Measurements from ENCODE around the gene POC1A. TPM values are rescaled to one million over a fixed set of nuclear protein-coding genes. Genes with fewer than 3 reads are reported as not detected.

The POC1A gene
- total and polyA plus RNA-seq, 2 donors (not counting 3 experiments of a cell fraction or from before 2014, with no cell fraction given): 14.8 to 19.4 TPM

- Histone ChIP-seq H3K4me2 (ENCODE audit: insufficient read depth, low read length) (no peak overlapping the region), H3K79me2 (ENCODE audit: control insufficient read depth, insufficient read depth, low read length) (no peaks in the 10 kb centered on the region), H3K9me1 (replicated peaks; ENCODE audit: control insufficient read depth, extremely low read depth, insufficient read depth, low read length) (no peaks in the 10 kb centered on the region), H3K9ac (replicated peaks; ENCODE audit: extremely low read depth, insufficient read depth, low read length) (no peak overlapping the region), H3K4me3 (replicated peaks in 1 of 3; ENCODE audit: insufficient read depth in 1 of 3, low read depth in 1 of 3, low read length in 3 of 3) (no peak overlapping the region), H3K27me3 (ENCODE audit: control insufficient read depth in 2 of 2, insufficient read depth in 2 of 2, low read length in 2 of 2) (no peaks in the 10 kb centered on the region), H3K4me1 (ENCODE audit: control insufficient read depth, extremely low read depth, insufficient read depth, low read length) (peaks cover 11% of the 10 kb centered on the region), H3K9me3 (replicated peaks; ENCODE audit: control insufficient read depth, insufficient read depth, low read length) (no peaks in the 10 kb centered on the region), H3K36me3 (ENCODE audit: control insufficient read depth in 2 of 2, extremely low read depth in 1 of 2, insufficient read depth in 2 of 2, low read length in 2 of 2) (peaks cover 0 to 2% of the 10 kb centered on the region in 2 experiments), H4K20me1 (replicated peaks; ENCODE audit: control insufficient read depth, extremely low read depth, insufficient read depth, low read length) (no peaks in the 10 kb centered on the region), H2AFZ (ENCODE audit: low read depth, low read length) (no peak overlapping the region), H3K27ac (ENCODE audit: insufficient read depth, low read depth, low read length) (no peak overlapping the region)
- DNase-seq (ENCODE audit: low read depth, low spot score): no peak
- TF ChIP-seq POLR2A (IDR thresholded peaks at IDR 0.05; ENCODE audit: low read depth, low read length) (no peak), FOS (IDR thresholded peaks at IDR 0.05; ENCODE audit: borderline replicate concordance, insufficient read depth, low read length) (no peak), MYC (IDR thresholded peaks at IDR 0.05; ENCODE audit: low read depth, low read length) (no peak), GATA2 (IDR thresholded peaks at IDR 0.05; ENCODE audit: insufficient read depth, insufficient read length, low read depth, low read length) (no peak), EZH2 (IDR thresholded peaks at IDR 0.05; ENCODE audit: borderline replicate concordance, low read depth, low read length, severe bottlenecking) (no peak), POLR2AphosphoS5 (IDR thresholded peaks at IDR 0.05; ENCODE audit: insufficient read depth, low read depth, low read length) (no peak), JUN (IDR thresholded peaks at IDR 0.05; ENCODE audit: borderline replicate concordance, insufficient read depth, insufficient read length, low read depth) (no peak)
- TF ChIP-seq, protein P1, sequence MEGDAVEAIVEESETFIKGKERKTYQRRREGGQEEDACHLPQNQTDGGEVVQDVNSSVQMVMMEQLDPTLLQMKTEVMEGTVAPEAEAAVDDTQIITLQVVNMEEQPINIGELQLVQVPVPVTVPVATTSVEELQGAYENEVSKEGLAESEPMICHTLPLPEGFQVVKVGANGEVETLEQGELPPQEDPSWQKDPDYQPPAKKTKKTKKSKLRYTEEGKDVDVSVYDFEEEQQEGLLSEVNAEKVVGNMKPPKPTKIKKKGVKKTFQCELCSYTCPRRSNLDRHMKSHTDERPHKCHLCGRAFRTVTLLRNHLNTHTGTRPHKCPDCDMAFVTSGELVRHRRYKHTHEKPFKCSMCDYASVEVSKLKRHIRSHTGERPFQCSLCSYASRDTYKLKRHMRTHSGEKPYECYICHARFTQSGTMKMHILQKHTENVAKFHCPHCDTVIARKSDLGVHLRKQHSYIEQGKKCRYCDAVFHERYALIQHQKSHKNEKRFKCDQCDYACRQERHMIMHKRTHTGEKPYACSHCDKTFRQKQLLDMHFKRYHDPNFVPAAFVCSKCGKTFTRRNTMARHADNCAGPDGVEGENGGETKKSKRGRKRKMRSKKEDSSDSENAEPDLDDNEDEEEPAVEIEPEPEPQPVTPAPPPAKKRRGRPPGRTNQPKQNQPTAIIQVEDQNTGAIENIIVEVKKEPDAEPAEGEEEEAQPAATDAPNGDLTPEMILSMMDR (IDR thresholded peaks at IDR 0.05; ENCODE audit: extremely low read depth in 1 of 2, insufficient read depth in 1 of 2, low read depth in 1 of 2, low read length in 2 of 2): no peak
- BruUV-seq (replicated peaks): no TSS peak
- FAIRE-seq: no peak
- intact Hi-C loops (cut with micrococcal nuclease): no loop called here
- ChIA-PET CTCF (interaction anchor here (0.6 to 8.5 kb wide), 26 partner anchors 12 to 127 kb away, joined by 3 to 180 read pairs (median 5); partner anchors contain the start of genes DUSP7, POC1A and RPL29), POLR2A (no interaction called here)
- dilution Hi-C loops (cut with MboI; ENCODE audit: extremely low pct_ligation_motif_present, low sequenced_read_pairs): no loop called here
Observed at GRCh38 chr3:52122491-52122890, 31.7 kb downstream of the POC1A start.

Data from endothelial cell of umbilical vein (primary cell).